NT2/D1 (cell line): Measurements from ENCODE around the gene MRPL58.

Source experiments
- DNase-seq: peaks from one replicate; pipeline ENCODE4 v3.0.0-alpha.2; 2011; ENCODE audit warnings: low read depth, low spot score
- H3K27me3 ChIP-seq: 2 replicates; pipeline ENCODE4 v1.6.0; 2011; ENCODE audit warnings: mild to moderate bottlenecking; ENCODE audit not compliant: insufficient read length, insufficient read depth
- H3K36me3 ChIP-seq: 2 replicates; pipeline ENCODE4 v1.6.1; 2011; ENCODE audit warnings: mild to moderate bottlenecking, low read length, mixed read lengths; ENCODE audit not compliant: insufficient read depth, insufficient read length
- H3K4me1 ChIP-seq: 2 replicates; pipeline ENCODE4 v1.5.1; 2011; ENCODE audit not compliant: insufficient read depth, insufficient read length
- H3K4me3 ChIP-seq: 2 replicates; pipeline ENCODE4 v1.5.1; 2011; ENCODE audit warnings: low read depth; ENCODE audit not compliant: insufficient read length
- H3K9ac ChIP-seq: 2 replicates; pipeline ENCODE4 v1.6.0; 2011; ENCODE audit warnings: low read depth; ENCODE audit not compliant: insufficient read length
- H3K9me3 ChIP-seq: 2 replicates; pipeline ENCODE4 v1.5.1; 2011; ENCODE audit warnings: mild to moderate bottlenecking, low read length; ENCODE audit not compliant: insufficient read depth
- SUZ12 ChIP-seq: IDR thresholded peaks from 2 replicates; pipeline ENCODE4 v1.6.1; 2011; ENCODE audit not compliant: insufficient read length, insufficient read depth; ENCODE audit errors: extremely low read depth
- YY1 ChIP-seq: IDR thresholded peaks from 2 replicates; pipeline ENCODE4 v1.6.1; 2011; ENCODE audit not compliant: insufficient read length, insufficient read depth
- ZNF274 ChIP-seq: IDR thresholded peaks from 2 replicates; pipeline ENCODE4 v1.6.1; 2011; ENCODE audit warnings: mild to moderate bottlenecking, low read depth, low read length

MRPL58 gene

DNA sequence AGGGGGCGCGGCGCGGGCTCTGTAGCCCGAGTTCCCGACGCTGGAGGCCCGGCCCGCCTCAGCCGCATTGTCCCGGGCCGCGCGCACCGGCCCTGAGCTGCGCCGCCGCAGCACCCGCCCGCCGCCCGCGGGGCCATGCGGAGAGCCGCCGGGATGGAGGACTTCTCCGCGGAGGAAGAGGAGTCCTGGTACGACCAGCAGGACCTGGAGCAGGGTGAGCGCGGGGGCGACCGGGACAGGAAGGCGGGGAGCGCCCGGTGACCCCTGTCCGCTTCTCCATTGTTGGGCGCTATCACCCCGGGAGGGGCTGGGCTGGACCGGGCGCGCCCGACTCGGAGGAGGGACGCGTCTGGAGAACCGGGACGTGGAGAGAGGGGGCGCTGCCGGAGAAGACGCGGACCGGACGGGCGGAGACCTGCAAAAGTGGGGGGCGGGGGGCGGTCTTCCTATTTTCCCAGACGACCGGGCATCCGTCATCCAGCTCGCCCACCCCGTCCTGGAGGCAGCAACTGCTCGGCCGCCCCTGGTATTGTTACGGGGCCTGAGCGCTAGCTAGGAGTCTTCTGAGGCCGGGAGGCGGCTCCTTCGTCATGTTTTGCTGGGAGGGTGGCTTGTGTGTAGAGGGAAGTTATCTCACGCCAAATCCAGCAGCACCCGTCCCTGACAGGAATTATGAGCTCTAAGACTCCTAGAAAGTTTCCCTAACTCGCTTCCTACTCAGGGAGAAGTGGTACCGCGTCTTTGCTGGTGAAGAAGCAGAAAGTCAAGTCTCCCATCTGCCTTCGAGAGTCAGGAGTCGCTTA lies 24.4 kb upstream of the MRPL58 start:
- DNase-seq: no peak
- TF ChIP-seq SUZ12 (no peak), YY1 (no peak), ZNF274 (no peak)
- Histone ChIP-seq H3K9me3 (no peaks in the 10 kb centered on the region), H3K36me3 (peaks cover 36% of the 10 kb centered on the region), H3K4me1 (peaks cover 18% of the 10 kb centered on the region), H3K9ac (peak overlapping the region; percentile 85), H3K27me3 (no peaks in the 10 kb centered on the region), H3K4me3 (peak overlapping the region; percentile 81)

DNA sequence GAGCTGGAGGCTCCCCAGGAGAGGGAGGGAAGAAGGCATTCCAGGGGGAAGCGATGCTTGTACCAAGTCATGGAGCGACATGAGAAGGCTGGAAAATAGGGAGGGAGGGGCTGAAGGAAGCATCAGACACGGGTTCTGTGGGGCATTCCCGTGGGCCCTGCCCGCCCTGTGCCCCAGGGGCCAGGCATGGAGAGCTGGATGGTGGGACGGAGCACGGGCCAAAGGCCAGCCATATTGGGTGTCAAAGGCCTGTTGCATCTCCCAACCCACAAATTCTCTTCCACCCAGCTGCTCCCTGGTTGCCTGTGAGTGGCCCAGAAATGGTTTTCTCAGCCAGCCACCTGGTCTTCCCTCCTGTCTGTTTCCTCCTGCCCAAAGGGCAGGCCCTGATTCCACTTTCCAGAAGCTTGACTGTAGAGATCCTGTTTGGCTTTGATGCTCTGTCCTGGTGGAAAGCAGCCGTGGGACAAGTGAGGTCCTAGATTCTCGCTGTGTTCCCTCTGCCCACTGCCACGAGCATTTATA lies 21.8 kb upstream of the MRPL58 start:
- H3K27me3 ChIP-seq: no peaks in the 10 kb centered on the region
- no peak for TF ChIP-seq ZNF274
- TF ChIP-seq YY1: no peak
- TF ChIP-seq SUZ12: no peak
- no peaks in the 10 kb centered on the region for H3K9me3 ChIP-seq
- peak overlapping the region; percentile 38 for H3K9ac ChIP-seq
- H3K36me3 ChIP-seq: peaks cover 43% of the 10 kb centered on the region
- peaks cover 18% of the 10 kb centered on the region for H3K4me1 ChIP-seq
- no peak overlapping the region for H3K4me3 ChIP-seq
- no peak for DNase-seq

DNA sequence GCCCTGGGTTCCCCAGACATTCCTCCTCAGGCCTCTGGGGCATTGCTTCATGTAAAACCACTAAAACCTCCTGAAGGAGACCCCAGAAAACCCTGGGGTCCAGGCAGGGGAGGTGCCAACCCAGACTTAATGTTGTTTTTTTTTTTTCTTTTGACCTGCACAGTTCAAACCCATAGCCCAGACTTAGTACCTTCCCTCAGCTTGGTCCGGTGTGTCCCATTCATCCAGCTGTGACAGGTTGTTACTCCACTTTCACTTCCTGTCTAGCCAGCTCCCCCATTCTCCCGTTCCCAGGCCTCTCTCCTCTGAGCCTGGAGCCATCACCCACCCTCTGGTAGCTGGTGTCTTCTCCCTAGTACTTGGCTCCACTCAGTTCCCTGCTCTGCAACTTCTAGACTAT lies 20.2 kb upstream of the MRPL58 start:
- Histone ChIP-seq H3K9me3 (no peaks in the 10 kb centered on the region), H3K4me1 (peaks cover 16% of the 10 kb centered on the region), H3K4me3 (no peak overlapping the region), H3K27me3 (no peaks in the 10 kb centered on the region), H3K9ac (no peak overlapping the region), H3K36me3 (peaks cover 48% of the 10 kb centered on the region)
- TF ChIP-seq SUZ12 (no peak), ZNF274 (no peak)
- DNase-seq: no peak

DNA sequence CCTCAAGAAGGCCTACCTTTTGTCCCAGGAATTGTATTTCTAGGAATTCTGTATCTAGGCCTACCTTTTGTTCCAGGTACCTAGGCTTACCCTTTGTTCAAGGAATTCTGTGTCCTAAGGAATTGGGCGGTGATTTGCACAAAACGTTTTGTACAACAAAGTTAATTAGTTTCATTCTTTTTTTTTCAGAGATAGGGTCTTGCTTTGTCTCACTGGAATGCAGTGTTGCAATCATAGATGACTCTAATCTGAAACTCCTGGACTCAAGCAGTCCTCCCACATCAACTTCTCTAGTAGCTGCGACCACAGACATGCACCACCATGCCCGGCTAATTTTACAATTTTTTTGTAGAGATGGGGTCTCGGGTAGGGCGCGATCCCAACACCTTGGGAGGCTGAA lies 18.0 kb upstream of the MRPL58 start:
- Histone ChIP-seq H3K36me3 (peaks cover 47% of the 10 kb centered on the region), H3K4me3 (no peak overlapping the region), H3K9me3 (no peaks in the 10 kb centered on the region), H3K27me3 (no peaks in the 10 kb centered on the region), H3K9ac (no peak overlapping the region), H3K4me1 (peaks cover 9% of the 10 kb centered on the region)
- DNase-seq: no peak
- no peak for TF ChIP-seq ZNF274
- TF ChIP-seq SUZ12: no peak
- no peak for TF ChIP-seq YY1

DNA sequence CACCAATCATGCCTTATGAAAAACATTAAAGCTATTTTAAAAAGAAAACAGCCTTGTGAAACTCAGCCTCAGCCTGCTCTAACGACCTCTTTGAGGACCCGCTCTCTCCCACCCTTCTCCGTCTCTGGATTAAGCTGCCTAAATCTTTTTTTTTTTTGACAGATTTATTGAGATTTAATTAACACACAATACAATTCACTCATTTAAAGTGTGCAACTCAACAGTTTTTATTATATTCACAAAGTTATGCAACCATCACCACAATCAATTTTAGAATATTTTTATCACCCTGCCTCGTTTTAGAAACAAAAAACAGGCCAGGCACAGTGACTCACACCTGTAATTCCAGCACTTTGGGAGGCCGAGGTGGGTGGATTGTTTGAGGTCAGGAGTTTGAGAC lies 16.6 kb upstream of the MRPL58 start:
- DNase-seq: no peak
- H3K9ac ChIP-seq: no peak overlapping the region
- H3K4me3 ChIP-seq: no peak overlapping the region
- no peaks in the 10 kb centered on the region for H3K9me3 ChIP-seq
- H3K36me3 ChIP-seq: peaks cover 42% of the 10 kb centered on the region
- no peaks in the 10 kb centered on the region for H3K27me3 ChIP-seq
- TF ChIP-seq ZNF274 (no peak), YY1 (no peak), SUZ12 (no peak)
- peaks cover 9% of the 10 kb centered on the region for H3K4me1 ChIP-seq

DNA sequence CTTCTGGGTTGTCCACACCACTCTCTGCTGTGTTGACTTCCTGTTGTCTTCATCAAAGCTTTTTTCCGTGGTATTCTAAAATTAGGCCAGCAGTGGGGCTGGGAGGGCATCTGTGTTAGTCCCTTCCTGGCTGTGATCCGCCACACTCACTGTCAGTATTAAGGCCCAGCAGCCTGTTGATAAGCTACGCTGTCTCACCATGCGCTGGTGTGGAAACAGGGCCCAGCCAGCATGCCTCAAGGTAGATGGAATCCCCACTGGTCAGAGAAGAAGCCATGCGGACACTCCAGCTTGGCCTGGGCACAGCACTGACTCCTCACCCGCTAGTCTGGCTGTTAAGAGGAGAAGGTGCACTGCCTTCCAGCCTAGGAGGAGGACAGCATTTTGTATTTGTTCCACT lies 13.7 kb upstream of the MRPL58 start:
- TF ChIP-seq ZNF274 (no peak), SUZ12 (no peak), YY1 (no peak)
- no peak overlapping the region for H3K4me3 ChIP-seq
- H3K4me1 ChIP-seq: no peaks in the 10 kb centered on the region
- no peaks in the 10 kb centered on the region for H3K9me3 ChIP-seq
- H3K27me3 ChIP-seq: no peaks in the 10 kb centered on the region
- H3K9ac ChIP-seq: no peak overlapping the region
- peaks cover 54% of the 10 kb centered on the region for H3K36me3 ChIP-seq
- no peak for DNase-seq

DNA sequence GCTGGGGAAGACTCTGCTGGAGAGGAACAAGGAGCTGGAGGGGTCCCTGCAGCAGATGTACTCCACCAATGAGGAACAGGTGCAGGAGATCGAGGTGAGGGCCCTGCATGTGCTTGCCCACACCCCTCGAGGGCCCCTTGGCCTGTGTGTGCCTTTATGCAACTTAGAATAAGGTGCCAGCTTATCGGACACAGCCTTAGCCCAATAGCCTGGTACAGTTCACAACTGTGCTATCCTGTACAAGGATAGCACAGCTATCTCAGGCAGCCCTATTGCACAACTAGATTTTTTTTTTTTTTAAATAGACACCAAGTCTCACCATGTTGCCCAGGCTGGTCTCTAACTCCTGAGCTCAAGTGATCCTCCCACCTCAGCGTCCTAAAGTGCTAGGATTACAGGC lies 12.9 kb upstream of the MRPL58 start:
- Histone ChIP-seq H3K36me3 (peaks cover 57% of the 10 kb centered on the region), H3K27me3 (no peaks in the 10 kb centered on the region), H3K4me1 (no peaks in the 10 kb centered on the region), H3K9ac (no peak overlapping the region), H3K9me3 (no peaks in the 10 kb centered on the region), H3K4me3 (no peak overlapping the region)
- DNase-seq: no peak
- TF ChIP-seq SUZ12 (no peak), YY1 (no peak), ZNF274 (no peak)
